PC-3 (cell line): ENCODE results near the gene KAZN. TPM values are rescaled to one million over a fixed set of nuclear protein-coding genes. Genes with fewer than 3 reads are reported as not detected.
A peak's percentile ranks its signal among the peaks of the same experiment; 100 is the strongest.

Source experiments
- ATAC-seq: fragments of 200-7000 bp; cut with Tn5 transposase; 2 replicates; pipeline ENCODE4 v1.9.1; 2020; ENCODE audit warnings: mild to moderate bottlenecking, moderate library complexity
- BruUV-seq: library from RNA; stranded (reverse); fragments of 400-500 nt; replicated peaks from 2 replicates; lab custom pipeline; 2021; lab: Mats Ljungman, UMichigan
- CTCF ChIA-PET: fragments of 300-600 bp; sonication (Branson Sonifier 250); formaldehyde crosslinking; loops from one replicate; lab custom pipeline; 2022; ENCODE audit warnings: antibody characterized with exemption; lab: Charles Lee
- POLR2A ChIA-PET: fragments of 300-600 bp; sonication (Branson Sonifier 250); formaldehyde crosslinking; loops from one replicate; lab custom pipeline; 2022; ENCODE audit warnings: antibody characterized with exemption; ENCODE audit not compliant: unreplicated experiment; lab: Charles Lee
- DNase-seq: peaks from one replicate; pipeline ENCODE4 v3.0.0-alpha.2; 2015
- H2AFZ ChIP-seq: fragments of 300-600 bp; sonication (generic); 2 replicates; pipeline ENCODE4 v1.6.0; 2016; ENCODE audit warnings: antibody characterized with exemption, low read length
- H3F3A ChIP-seq: fragments of 300-600 bp; sonication (generic); one replicate; pipeline ENCODE4 v1.6.0; 2017; ENCODE audit warnings: antibody characterized with exemption, low read length, control low read depth, mild to moderate bottlenecking; ENCODE audit not compliant: unreplicated experiment
- H3K27ac ChIP-seq: fragments of 300-600 bp; sonication (generic); 2 replicates; pipeline ENCODE4 v1.5.1; 2016; ENCODE audit warnings: mild to moderate bottlenecking, low read length
- H3K27me3 ChIP-seq: fragments of 300-600 bp; sonication (generic); 2 replicates; pipeline ENCODE4 v1.6.1; 2016; ENCODE audit warnings: low read length, mixed read lengths
- H3K36me3 ChIP-seq: fragments of 300-600 bp; sonication (generic); 2 replicates; pipeline ENCODE4 v1.6.1; 2016; ENCODE audit warnings: low read depth, mixed run types, low read length, mixed read lengths
- H3K4me1 ChIP-seq: fragments of 300-600 bp; sonication (generic); 2 replicates; pipeline ENCODE4 v1.5.1; 2016; ENCODE audit warnings: low read length; ENCODE audit not compliant: insufficient read depth
- H3K4me2 ChIP-seq: fragments of 300-600 bp; sonication (generic); 2 replicates; pipeline ENCODE4 v1.6.0; 2016; ENCODE audit warnings: low read length
- H3K4me3 ChIP-seq: fragments of 300-600 bp; sonication (generic); 2 replicates; pipeline ENCODE4 v1.5.1; 2016; ENCODE audit warnings: mild to moderate bottlenecking, low read length, mixed read lengths
- H3K79me2 ChIP-seq: fragments of 300-600 bp; sonication (generic); 2 replicates; pipeline ENCODE4 v1.6.1; 2017; ENCODE audit warnings: low read length, mixed read lengths
- H3K9ac ChIP-seq: fragments of 300-600 bp; sonication (generic); 2 replicates; pipeline ENCODE4 v1.6.0; 2016; ENCODE audit warnings: mild to moderate bottlenecking, low read length
- H3K9me2 ChIP-seq: fragments of 300-600 bp; sonication (generic); replicated peaks from 2 replicates; pipeline ENCODE4 v1.6.1; 2016; ENCODE audit warnings: mixed run types, low read length, mixed read lengths
- H3K9me3 ChIP-seq: fragments of 300-600 bp; sonication (generic); 2 replicates; pipeline ENCODE4 v1.6.1; 2016; ENCODE audit warnings: low read length, mixed read lengths
- H4K20me1 ChIP-seq: fragments of 300-600 bp; sonication (generic); 2 replicates; pipeline ENCODE4 v1.6.1; 2016; ENCODE audit warnings: low read length, mixed read lengths
- EZH2 ChIP-seq: fragments of 300-600 bp; sonication (generic); IDR thresholded peaks from one replicate; pipeline ENCODE4 v1.6.1; 2017; ENCODE audit warnings: antibody characterized with exemption, mild to moderate bottlenecking, low read length; ENCODE audit not compliant: unreplicated experiment
- EZH2phosphoT487 ChIP-seq: fragments of 300-600 bp; sonication (generic); IDR thresholded peaks from 2 replicates; pipeline ENCODE4 v1.6.1; 2018; ENCODE audit warnings: mild to moderate bottlenecking, antibody characterized with exemption, low read length, borderline replicate concordance
- intact Hi-C: fragments of 100-400 bp; cut with micrococcal nuclease; formaldehyde crosslinking; loops from 2 replicates; pipeline ENCODE4 v1.9.0; 2023
- total RNA-seq: library from RNA; depleted of rRNA; stranded (reverse); fragments of >200 nt; gene quantifications from 2 replicates; pipeline ENCODE4 v1.2.3, GENCODE V29; 2014
- TF ChIP-seq, protein P1 (sequence below): fragments of 300-600 bp; sonication (generic); conservative IDR thresholded peaks from 2 replicates; pipeline ENCODE4 v1.5.1; 2017; ENCODE audit warnings: antibody characterized with exemption, low read depth, mild to moderate bottlenecking, low read length

KAZN gene
- total RNA-seq, 1 experiment from 2014 or later, result 2.0 TPM

- Histone ChIP-seq H3K79me2 (no peaks in the 10 kb centered on the region), H3K9me3 (0 out of 2 replicates have a peak, but pooled peaks cover 9% of the 10 kb centered on the region), H4K20me1 (no peaks in the 10 kb centered on the region), H3K4me2 (no peak overlapping the region), H3K27me3 (no peaks in the 10 kb centered on the region), H3K9me2 (no peaks in the 10 kb centered on the region), H3K4me1 (no peaks in the 10 kb centered on the region), H3K9ac (no peak overlapping the region), H2AFZ (no peak overlapping the region), H3K27ac (no peak overlapping the region), H3K4me3 (no peak overlapping the region), H3F3A (no peaks in the 10 kb centered on the region), H3K36me3 (no peaks in the 10 kb centered on the region)
- intact Hi-C loops, result no loop called here
- TF ChIP-seq, protein P1, sequence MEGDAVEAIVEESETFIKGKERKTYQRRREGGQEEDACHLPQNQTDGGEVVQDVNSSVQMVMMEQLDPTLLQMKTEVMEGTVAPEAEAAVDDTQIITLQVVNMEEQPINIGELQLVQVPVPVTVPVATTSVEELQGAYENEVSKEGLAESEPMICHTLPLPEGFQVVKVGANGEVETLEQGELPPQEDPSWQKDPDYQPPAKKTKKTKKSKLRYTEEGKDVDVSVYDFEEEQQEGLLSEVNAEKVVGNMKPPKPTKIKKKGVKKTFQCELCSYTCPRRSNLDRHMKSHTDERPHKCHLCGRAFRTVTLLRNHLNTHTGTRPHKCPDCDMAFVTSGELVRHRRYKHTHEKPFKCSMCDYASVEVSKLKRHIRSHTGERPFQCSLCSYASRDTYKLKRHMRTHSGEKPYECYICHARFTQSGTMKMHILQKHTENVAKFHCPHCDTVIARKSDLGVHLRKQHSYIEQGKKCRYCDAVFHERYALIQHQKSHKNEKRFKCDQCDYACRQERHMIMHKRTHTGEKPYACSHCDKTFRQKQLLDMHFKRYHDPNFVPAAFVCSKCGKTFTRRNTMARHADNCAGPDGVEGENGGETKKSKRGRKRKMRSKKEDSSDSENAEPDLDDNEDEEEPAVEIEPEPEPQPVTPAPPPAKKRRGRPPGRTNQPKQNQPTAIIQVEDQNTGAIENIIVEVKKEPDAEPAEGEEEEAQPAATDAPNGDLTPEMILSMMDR, result no peak
- TF ChIP-seq EZH2phosphoT487 (no peak), EZH2 (no peak)
- ATAC-seq (no peak), DNase-seq (no peak)
- ChIA-PET CTCF (no interaction called here), POLR2A (no interaction called here)
- no TSS peak for BruUV-seq
These were observed 243.5 kb downstream of the KAZN start for GRCh38 chr1:14841951-14842350.

DNA sequence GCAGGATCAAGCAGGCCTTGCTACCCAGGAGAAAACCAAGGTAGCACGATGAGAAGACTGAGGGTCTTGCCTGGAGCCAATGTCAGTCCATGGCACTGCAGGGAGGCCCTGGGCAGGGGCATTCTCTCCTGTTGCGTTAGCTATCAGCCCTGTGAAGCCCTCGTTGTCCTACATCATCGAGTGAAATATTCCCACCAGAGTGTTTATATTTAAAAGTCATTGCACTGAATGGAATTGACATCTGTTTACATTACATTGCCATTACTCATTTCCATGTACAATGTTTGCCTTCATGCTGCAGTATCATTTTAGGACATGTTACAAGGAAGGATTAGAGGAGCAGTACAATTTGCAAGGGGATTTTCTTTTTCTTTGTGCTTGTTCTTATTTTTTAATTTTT lies 243.9 kb downstream of the KAZN start:
- no peak overlapping the region for H3K4me3 ChIP-seq
- no peak overlapping the region for H2AFZ ChIP-seq
- no peaks in the 10 kb centered on the region for H3K27me3 ChIP-seq
- 0 out of 2 replicates have a peak, but pooled peaks cover 9% of the 10 kb centered on the region for H3K9me3 ChIP-seq
- POLR2A ChIA-PET, result no interaction called here
- H3K4me1 ChIP-seq, result no peaks in the 10 kb centered on the region
- ATAC-seq (no peak), DNase-seq (peak; percentile 21)
- intact Hi-C loops, result no loop called here
- H3K9me2 ChIP-seq, result no peaks in the 10 kb centered on the region
- H3K9ac ChIP-seq, result no peak overlapping the region
- no peaks in the 10 kb centered on the region for H3F3A ChIP-seq
- BruUV-seq, result no TSS peak
- no peak overlapping the region for H3K27ac ChIP-seq
- no peaks in the 10 kb centered on the region for H4K20me1 ChIP-seq
- H3K36me3 ChIP-seq, result no peaks in the 10 kb centered on the region
- H3K4me2 ChIP-seq, result no peak overlapping the region
- no peaks in the 10 kb centered on the region for H3K79me2 ChIP-seq
- CTCF ChIA-PET, result no interaction called here
- TF ChIP-seq EZH2phosphoT487, result no peak
- TF ChIP-seq, protein P1, result no peak

DNA sequence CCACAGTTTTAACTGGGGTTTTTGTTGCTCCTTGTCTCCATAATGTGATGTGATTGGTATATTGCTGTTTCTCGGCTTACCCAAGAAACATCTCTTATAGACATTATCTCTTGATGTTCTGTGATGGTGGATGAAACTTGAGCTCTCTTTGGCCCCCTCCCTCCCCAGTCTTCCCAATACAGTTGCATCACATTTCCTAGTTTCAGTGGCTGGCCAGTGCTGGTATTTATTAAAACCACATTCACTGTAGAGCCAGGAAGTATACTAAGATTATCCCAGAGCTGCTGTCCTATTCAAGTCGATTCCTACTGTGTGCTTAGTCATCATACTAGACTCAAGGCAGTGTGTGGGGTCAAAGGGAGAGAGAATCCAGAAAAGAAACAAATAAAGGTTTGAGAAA lies 244.4 kb downstream of the KAZN start:
- H3K27me3 ChIP-seq, result no peaks in the 10 kb centered on the region
- H3K27ac ChIP-seq, result no peak overlapping the region
- no peak overlapping the region for H3K4me2 ChIP-seq
- no TSS peak for BruUV-seq
- ChIA-PET POLR2A (no interaction called here), CTCF (no interaction called here)
- TF ChIP-seq, protein P1, result no peak
- TF ChIP-seq EZH2phosphoT487 (no peak), EZH2 (no peak)
- ATAC-seq (no peak), DNase-seq (no peak)
- no peaks in the 10 kb centered on the region for H3K4me1 ChIP-seq
- H3K79me2 ChIP-seq, result no peaks in the 10 kb centered on the region
- no peaks in the 10 kb centered on the region for H3F3A ChIP-seq
- H4K20me1 ChIP-seq, result no peaks in the 10 kb centered on the region
- no peaks in the 10 kb centered on the region for H3K9me2 ChIP-seq
- H3K4me3 ChIP-seq, result no peak overlapping the region
- H3K9me3 ChIP-seq, result 0 out of 2 replicates have a peak, but pooled peaks cover 9% of the 10 kb centered on the region
- H3K9ac ChIP-seq, result no peak overlapping the region
- H3K36me3 ChIP-seq, result no peaks in the 10 kb centered on the region
- intact Hi-C loops, result no loop called here
- no peak overlapping the region for H2AFZ ChIP-seq
